NCI-H526 (cell line): ENCODE results near the gene LRRC61.
"Not testable (repeated sequence)": the region's sequence is repeated elsewhere in the genome, so short reads cannot be mapped to it uniquely, and the experiment has no call there.

Source experiments
- DNase-seq, 2 experiments: peaks; one replicate each; lab custom pipeline; 2025; lab: John Stamatoyannopoulos, UW

LRRC61 gene

GRCh38 chr7:150322833-150323681 is at the start of gene LRRC61, which contains the start of gene ACTR3C:
TSS of gene LRRC61 (plus strand) at chr7:150323355. CDS start at chr7:150336862, 13,507 bp downstream.
TSS of gene ACTR3C (minus strand) at chr7:150323545. CDS start at chr7:150295296, 28,249 bp downstream.
- DNase-seq = peak; percentile 62 to 92

GRCh38 chr7:150276132-150276695 is 46.9 kb upstream of the LRRC61 start:
- DNase-seq = peak; percentile 9 to 60

GRCh38 chr7:150278383-150278782 is 44.8 kb upstream of the LRRC61 start:
- not testable (repeated sequence) for DNase-seq

GRCh38 chr7:150281681-150282403 is 41.3 kb upstream of the LRRC61 start:
- not testable (repeated sequence) for DNase-seq

GRCh38 chr7:150283111-150283510 is 40.0 kb upstream of the LRRC61 start:
- not testable (repeated sequence) for DNase-seq

- not testable (repeated sequence) for DNase-seq
Observed at GRCh38 chr7:150283608-150284007, 39.5 kb upstream of the LRRC61 start.

- DNase-seq = peak; percentile 9 to 61
Observed at GRCh38 chr7:150285849-150286754, 37.1 kb upstream of the LRRC61 start.

- not testable (repeated sequence) for DNase-seq
Observed at GRCh38 chr7:150287815-150288214, 35.3 kb upstream of the LRRC61 start.

GRCh38 chr7:150288816-150289215 is 34.3 kb upstream of the LRRC61 start:
- DNase-seq = not testable (repeated sequence)

GRCh38 chr7:150290317-150290716 is 32.8 kb upstream of the LRRC61 start:
- DNase-seq = not testable (repeated sequence)

GRCh38 chr7:150295027-150295426 is 28.1 kb upstream of the LRRC61 start:
- not testable (repeated sequence) for DNase-seq

- not testable (repeated sequence) for DNase-seq
Observed at GRCh38 chr7:150295614-150296013, 27.5 kb upstream of the LRRC61 start.

GRCh38 chr7:150296802-150297201 is 26.4 kb upstream of the LRRC61 start:
- not testable (repeated sequence) for DNase-seq

GRCh38 chr7:150297978-150298377 is 25.2 kb upstream of the LRRC61 start:
- DNase-seq = not testable (repeated sequence)

- DNase-seq = not testable (repeated sequence)
Observed at GRCh38 chr7:150302908-150303310, 20.2 kb upstream of the LRRC61 start.

GRCh38 chr7:150304499-150305258 is 18.5 kb upstream of the LRRC61 start:
- not testable (repeated sequence) for DNase-seq

GRCh38 chr7:150305259-150305902 is 17.8 kb upstream of the LRRC61 start:
- not testable (repeated sequence) for DNase-seq

- not testable (repeated sequence) for DNase-seq
Observed at GRCh38 chr7:150305903-150306284, 17.3 kb upstream of the LRRC61 start.

GRCh38 chr7:150306377-150306776 is 16.8 kb upstream of the LRRC61 start:
- not testable (repeated sequence) for DNase-seq

- DNase-seq = no peak
Observed at GRCh38 chr7:150307129-150307528, 16.0 kb upstream of the LRRC61 start.
